SU-DHL-6 (cell line): ENCODE data around the gene MEF2D.

Experiments
- H2AFZ ChIP-seq: fragments of 200-600 bp; sonication (generic); 2 replicates; pipeline ENCODE4 v1.6.1; 2014; ENCODE audit warnings: low read depth, mild to moderate bottlenecking, moderate library complexity, mixed read lengths, antibody characterized with exemption, low read length; ENCODE audit not compliant: severe bottlenecking
- H3F3A ChIP-seq: fragments of 200-600 bp; shearing (Covaris generic); 2 replicates; pipeline ENCODE4 v1.6.0; 2016; ENCODE audit warnings: antibody characterized with exemption, mild to moderate bottlenecking; ENCODE audit not compliant: insufficient read depth
- H3K27ac ChIP-seq: fragments of 200-600 bp; sonication (generic); 2 replicates; pipeline ENCODE4 v1.5.1; 2016; ENCODE audit warnings: low read depth, mild to moderate bottlenecking, low read length, moderate library complexity, mixed read lengths
- H3K27me3 ChIP-seq: fragments of 200-600 bp; sonication (generic), shearing (Covaris generic); 2 replicates; pipeline ENCODE4 v1.6.0; 2014; ENCODE audit warnings: mild to moderate bottlenecking, low read length
- H3K36me3 ChIP-seq: fragments of 200-600 bp; sonication (generic); 2 replicates; pipeline ENCODE4 v1.6.1; 2014; ENCODE audit warnings: mild to moderate bottlenecking, low read length, mixed read lengths
- H3K4me2 ChIP-seq: fragments of 300-600, 200-600 bp; shearing (Covaris generic), sonication (generic); 2 replicates; pipeline ENCODE4 v1.6.0; 2014; ENCODE audit warnings: low read length, low read depth, mild to moderate bottlenecking; ENCODE audit not compliant: poor library complexity, severe bottlenecking
- H3K4me3 ChIP-seq: fragments of 200-600 bp; sonication (generic); 2 replicates; pipeline ENCODE4 v1.5.1; 2014; ENCODE audit warnings: antibody characterized with exemption, low read length, mild to moderate bottlenecking, mixed read lengths; ENCODE audit not compliant: insufficient read depth, poor library complexity, severe bottlenecking
- H3K79me2 ChIP-seq: fragments of 200-600 bp; sonication (generic); 2 replicates; pipeline ENCODE4 v1.6.1; 2014; ENCODE audit warnings: mild to moderate bottlenecking, low read length, moderate library complexity; ENCODE audit not compliant: insufficient read depth
- H3K9ac ChIP-seq: fragments of 200-600 bp; sonication (generic); 2 replicates; pipeline ENCODE4 v1.7.0; 2014; ENCODE audit warnings: mild to moderate bottlenecking, low read length
- H3K9me2 ChIP-seq: fragments of 200-600 bp; sonication (generic); replicated peaks from 2 replicates; pipeline ENCODE4 v1.6.1; 2014; ENCODE audit warnings: low read length; ENCODE audit not compliant: insufficient read depth
- H3K9me3 ChIP-seq: fragments of 200-600 bp; sonication (generic); 2 replicates; pipeline ENCODE4 v1.6.1; 2014; ENCODE audit warnings: low read length, mixed read lengths; ENCODE audit not compliant: insufficient read depth
- H4K20me1 ChIP-seq: fragments of 200-600 bp; sonication (generic); 2 replicates; pipeline ENCODE4 v1.6.1; 2014; ENCODE audit warnings: low read depth, mild to moderate bottlenecking, antibody characterized with exemption, low read length, moderate library complexity, mixed read lengths
- CTCF ChIP-seq: fragments of 200-600 bp; sonication (generic); IDR thresholded peaks from one replicate; pipeline ENCODE4 v1.5.1; 2017; ENCODE audit warnings: antibody characterized with exemption, mild to moderate bottlenecking, low read length, moderate library complexity; ENCODE audit not compliant: insufficient read depth, poor library complexity, severe bottlenecking
- EZH2phosphoT487 ChIP-seq: fragments of 200-600 bp; sonication (generic), shearing (Covaris generic); conservative IDR thresholded peaks from 2 replicates; pipeline ENCODE4 v1.6.1; 2018; ENCODE audit warnings: mild to moderate bottlenecking, antibody characterized with exemption, low read length, moderate library complexity, mixed read lengths

The MEF2D gene

DNA sequence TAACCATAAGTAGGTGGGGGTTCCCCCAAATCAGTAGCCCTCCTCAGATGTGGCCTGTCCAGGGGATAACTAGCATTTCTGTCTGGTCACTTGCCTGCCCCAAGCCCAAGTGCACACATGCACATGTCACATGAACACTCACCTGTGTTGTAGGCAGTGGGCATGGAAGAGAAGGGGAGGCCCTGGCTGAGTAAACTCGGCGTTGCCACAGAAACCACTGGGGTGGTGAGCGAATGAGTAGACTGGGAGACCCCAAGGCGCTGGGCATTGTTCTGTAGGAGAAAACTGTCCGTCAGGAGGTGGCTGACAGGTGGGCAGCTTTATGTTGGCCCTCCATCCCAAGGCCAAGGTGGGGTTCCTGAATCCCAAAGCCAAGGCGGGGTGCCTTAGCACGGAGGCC is 25.6 kb downstream of the MEF2D start:
- Histone ChIP-seq H3K9me2 (no peaks in the 10 kb centered on the region), H4K20me1 (no peaks in the 10 kb centered on the region), H3K36me3 (peaks cover 6% of the 10 kb centered on the region; the same call in 1 of the 2 replicates), H3K9me3 (no peaks in the 10 kb centered on the region), H2AFZ (no peak overlapping the region), H3K79me2 (no peaks in the 10 kb centered on the region), H3K9ac (no peak overlapping the region), H3K4me2 (no peak overlapping the region), H3K27ac (no peak overlapping the region), H3K27me3 (no peaks in the 10 kb centered on the region), H3F3A (0 out of 2 replicates have a peak, but pooled peaks cover 4% of the 10 kb centered on the region), H3K4me3 (no peak overlapping the region)
- TF ChIP-seq CTCF: no peak
- no peak for TF ChIP-seq EZH2phosphoT487

- no peak overlapping the region for H3K4me3 ChIP-seq
- no peaks in the 10 kb centered on the region for H4K20me1 ChIP-seq
- H3K79me2 ChIP-seq: no peaks in the 10 kb centered on the region
- H3F3A ChIP-seq: 0 out of 2 replicates have a peak, but pooled peaks cover 4% of the 10 kb centered on the region
- no peak overlapping the region for H2AFZ ChIP-seq
- no peaks in the 10 kb centered on the region for H3K9me3 ChIP-seq
- peaks cover 6% of the 10 kb centered on the region; the same call in 1 of the 2 replicates for H3K36me3 ChIP-seq
- H3K9ac ChIP-seq: no peak overlapping the region
- H3K9me2 ChIP-seq: no peaks in the 10 kb centered on the region
- H3K4me2 ChIP-seq: no peak overlapping the region
- H3K27me3 ChIP-seq: no peaks in the 10 kb centered on the region
- no peak for TF ChIP-seq EZH2phosphoT487
- TF ChIP-seq CTCF: no peak
- no peak overlapping the region for H3K27ac ChIP-seq
Observed at GRCh38 chr1:156471496-156472490, 28.8 kb downstream of the MEF2D start.

GRCh38 chr1:156470473-156470872 is 30.1 kb downstream of the MEF2D start:
- Histone ChIP-seq H3K9me2 (no peaks in the 10 kb centered on the region), H3K27ac (no peak overlapping the region), H3K27me3 (no peaks in the 10 kb centered on the region), H3K4me3 (no peak overlapping the region), H4K20me1 (no peaks in the 10 kb centered on the region), H3K4me2 (no peak overlapping the region), H3K9ac (no peak overlapping the region), H3K9me3 (no peaks in the 10 kb centered on the region), H2AFZ (no peak overlapping the region), H3K36me3 (peaks cover 6% of the 10 kb centered on the region; the same call in 1 of the 2 replicates), H3K79me2 (no peaks in the 10 kb centered on the region), H3F3A (0 out of 2 replicates have a peak, but pooled peaks cover 4% of the 10 kb centered on the region)
- TF ChIP-seq EZH2phosphoT487: no peak
- no peak for TF ChIP-seq CTCF
